ENCODE data around the gene CFDP1. TPM values are rescaled to one million over a fixed set of nuclear protein-coding genes. Genes with fewer than 3 reads are reported as not detected.
"Not testable (repeated sequence)": the region's sequence is repeated elsewhere in the genome, so short reads cannot be mapped to it uniquely, and the experiment has no call there.

CFDP1 gene
- total RNA-seq, 1 donor from 2014 or later, result 117 TPM

GRCh38 chr16:75445298-75445697, 12.0 kb upstream of the CFDP1 start:
- DNase-seq (ENCODE audit: low read depth), result no peak
- TF ChIP-seq, protein P1, sequence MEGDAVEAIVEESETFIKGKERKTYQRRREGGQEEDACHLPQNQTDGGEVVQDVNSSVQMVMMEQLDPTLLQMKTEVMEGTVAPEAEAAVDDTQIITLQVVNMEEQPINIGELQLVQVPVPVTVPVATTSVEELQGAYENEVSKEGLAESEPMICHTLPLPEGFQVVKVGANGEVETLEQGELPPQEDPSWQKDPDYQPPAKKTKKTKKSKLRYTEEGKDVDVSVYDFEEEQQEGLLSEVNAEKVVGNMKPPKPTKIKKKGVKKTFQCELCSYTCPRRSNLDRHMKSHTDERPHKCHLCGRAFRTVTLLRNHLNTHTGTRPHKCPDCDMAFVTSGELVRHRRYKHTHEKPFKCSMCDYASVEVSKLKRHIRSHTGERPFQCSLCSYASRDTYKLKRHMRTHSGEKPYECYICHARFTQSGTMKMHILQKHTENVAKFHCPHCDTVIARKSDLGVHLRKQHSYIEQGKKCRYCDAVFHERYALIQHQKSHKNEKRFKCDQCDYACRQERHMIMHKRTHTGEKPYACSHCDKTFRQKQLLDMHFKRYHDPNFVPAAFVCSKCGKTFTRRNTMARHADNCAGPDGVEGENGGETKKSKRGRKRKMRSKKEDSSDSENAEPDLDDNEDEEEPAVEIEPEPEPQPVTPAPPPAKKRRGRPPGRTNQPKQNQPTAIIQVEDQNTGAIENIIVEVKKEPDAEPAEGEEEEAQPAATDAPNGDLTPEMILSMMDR (conservative IDR thresholded peaks at IDR 0.05; ENCODE audit: low read depth, low read length), result no peak
- no peak overlapping the region for H3K4me3 ChIP-seq (ENCODE audit: low read depth, low read length)

DNA sequence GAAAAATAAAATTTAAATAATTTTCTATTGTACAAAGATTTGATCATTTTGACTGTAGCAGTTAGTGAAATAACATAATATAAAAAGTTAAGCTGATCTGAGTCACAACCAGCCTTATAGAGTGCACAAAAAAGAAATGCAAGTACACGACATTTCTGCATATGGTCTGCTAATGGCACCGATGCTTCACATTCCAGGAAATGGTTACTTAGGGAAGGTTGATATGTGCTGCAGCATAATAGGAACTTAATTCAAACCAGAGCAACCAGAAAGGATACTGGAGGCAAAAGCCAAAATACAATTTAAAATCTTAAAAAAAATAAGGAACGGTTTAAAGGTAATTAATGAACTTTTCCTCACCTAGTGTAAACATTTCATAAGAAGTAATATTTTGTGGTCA, 10.0 kb upstream of the CFDP1 start:
- H3K4me3 ChIP-seq (ENCODE audit: low read depth, low read length), result no peak overlapping the region
- DNase-seq (ENCODE audit: low read depth), result no peak
- TF ChIP-seq, protein P1 (conservative IDR thresholded peaks at IDR 0.05; ENCODE audit: low read depth, low read length), result no peak

- TF ChIP-seq, protein P1 (conservative IDR thresholded peaks at IDR 0.05; ENCODE audit: low read depth, low read length), result no peak
- H3K4me3 ChIP-seq (ENCODE audit: low read depth, low read length), result peak overlapping the region; percentile 98
- DNase-seq (ENCODE audit: low read depth), result peak; percentile 86
Observed at GRCh38 chr16:75433732-75434413, 570 bp upstream of the CFDP1 start.

DNA sequence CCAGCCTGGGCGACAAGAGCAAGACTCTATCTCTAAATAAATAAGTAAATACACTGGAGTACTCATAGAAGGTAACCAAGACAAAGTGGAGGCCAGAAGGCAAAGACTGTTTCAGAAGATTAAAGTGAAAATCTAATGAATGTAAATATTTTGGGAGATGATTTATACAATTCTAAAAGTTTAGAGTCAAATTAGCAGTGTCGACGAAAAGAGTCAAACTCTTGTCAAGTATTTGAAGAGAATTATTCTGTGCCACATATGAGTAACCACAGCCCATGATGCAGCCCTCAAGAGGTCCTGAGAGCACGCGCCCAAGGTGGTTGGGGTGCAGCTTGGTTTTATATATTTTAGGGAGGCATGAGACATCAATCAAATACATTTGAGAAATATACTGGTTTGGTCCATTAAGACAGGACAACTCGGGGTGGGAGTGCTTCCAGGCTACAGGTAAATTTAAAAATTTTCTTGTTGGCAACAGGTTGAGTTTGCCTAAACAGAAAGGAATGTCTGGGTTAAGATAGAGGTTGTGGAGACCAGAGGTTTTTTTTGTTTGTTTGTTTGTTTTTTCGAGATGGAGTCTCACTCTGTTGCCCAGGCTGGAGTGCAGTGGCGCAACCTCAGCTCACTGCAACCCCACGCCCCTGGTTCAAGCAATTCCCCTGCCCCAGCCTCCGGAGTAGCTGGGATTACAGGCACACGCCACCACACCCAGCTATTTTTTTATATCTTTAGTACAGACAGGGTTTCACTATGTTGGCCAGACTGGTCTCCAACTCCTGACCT, 3.5 kb downstream of the CFDP1 start:
- DNase-seq (ENCODE audit: low read depth), result no peak
- no peak overlapping the region for H3K4me3 ChIP-seq (ENCODE audit: low read depth, low read length)
- TF ChIP-seq, protein P1 (conservative IDR thresholded peaks at IDR 0.05; ENCODE audit: low read depth, low read length), result no peak

DNA sequence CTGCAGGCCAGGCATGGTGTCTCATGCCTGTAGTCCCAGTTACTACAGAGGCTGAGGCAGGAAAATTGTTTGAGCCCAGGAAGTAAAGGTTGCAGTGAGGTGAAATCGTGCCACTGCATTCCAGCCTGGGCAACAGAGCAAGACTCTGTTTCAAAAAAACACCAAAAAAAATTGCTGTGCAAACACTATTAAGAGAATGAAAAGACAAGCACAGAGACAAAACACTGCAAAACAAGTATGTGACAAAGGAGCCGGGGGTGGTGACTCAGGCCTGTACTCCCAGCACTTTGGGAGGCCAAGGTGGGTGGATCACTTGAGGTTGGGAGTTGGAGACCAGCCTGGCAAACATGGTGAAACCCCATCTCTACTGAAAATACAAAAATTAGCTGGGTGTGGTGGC, 6.8 kb downstream of the CFDP1 start:
- DNase-seq (ENCODE audit: low read depth); H3K4me3 ChIP-seq (ENCODE audit: low read depth, low read length): not testable (repeated sequence)

DNA sequence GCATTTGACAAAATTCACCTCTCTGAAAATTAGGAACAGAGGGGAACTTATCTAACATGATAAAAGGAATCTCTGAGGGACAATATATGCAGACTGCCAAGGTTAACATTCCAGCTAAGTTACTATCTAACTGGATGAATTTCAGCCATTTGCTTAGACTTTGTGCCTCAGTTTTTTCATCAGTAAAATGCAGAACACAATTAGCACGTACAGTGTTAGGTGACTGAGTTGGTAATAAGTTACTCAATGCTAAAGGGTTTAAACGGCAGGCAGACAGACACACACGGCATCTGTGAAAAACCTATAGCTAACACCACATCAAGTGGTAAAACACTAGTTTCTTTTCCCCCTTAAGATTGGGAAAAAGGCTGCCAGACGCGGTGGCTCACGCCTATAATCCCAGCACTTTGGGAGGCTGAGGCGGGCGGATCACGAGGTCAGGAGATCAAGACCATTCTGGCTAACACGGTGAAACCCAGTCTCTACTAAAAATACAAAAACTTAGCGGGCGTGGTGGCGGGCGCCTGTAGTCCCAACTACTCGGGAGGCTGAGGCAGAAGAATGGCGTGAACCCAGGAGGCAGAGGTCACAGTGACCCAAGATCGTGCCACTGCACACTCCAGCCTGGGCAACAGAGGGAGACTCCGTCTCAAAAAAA, 9.1 kb downstream of the CFDP1 start:
- peak; percentile 53 for DNase-seq (ENCODE audit: low read depth)
- TF ChIP-seq, protein P1 (conservative IDR thresholded peaks at IDR 0.05; ENCODE audit: low read depth, low read length), result peak; percentile 8
- peak overlapping the region; percentile 37 for H3K4me3 ChIP-seq (ENCODE audit: low read depth, low read length)

GRCh38 chr16:75423723-75424104, 9.6 kb downstream of the CFDP1 start:
- no peak for DNase-seq (ENCODE audit: low read depth)
- TF ChIP-seq, protein P1 (conservative IDR thresholded peaks at IDR 0.05; ENCODE audit: low read depth, low read length), result no peak
- H3K4me3 ChIP-seq (ENCODE audit: low read depth, low read length), result peak overlapping the region; percentile 37
